Endothelial cell of umbilical vein (primary cell): ENCODE results near the gene KRTAP13-4. TPM values are rescaled to one million over a fixed set of nuclear protein-coding genes. Genes with fewer than 3 reads are reported as not detected.

Experiments used
- Bru-seq: library from RNA; stranded (reverse); fragments of 400-500 nt; gene quantifications from one replicate; lab custom pipeline; 2021; lab: Mats Ljungman, UMichigan
- BruChase-seq, 2 experiments: library from RNA; stranded (reverse); fragments of 400-500 nt; gene quantifications; one replicate each; lab custom pipeline; 2021; lab: Mats Ljungman, UMichigan
- BruUV-seq: library from RNA; stranded (reverse); fragments of 400-500 nt; replicated peaks from 2 replicates; lab custom pipeline; 2021; lab: Mats Ljungman, UMichigan
- CTCF ChIA-PET: fragments of 300-600, 350-600 bp; sonication (Branson Sonifier 250); formaldehyde crosslinking; loops from one replicate; lab custom pipeline; 2021; ENCODE audit warnings: antibody characterized with exemption, inconsistent platforms; lab: Charles Lee
- POLR2A ChIA-PET: fragments of 300-600, 350-600 bp; sonication (Branson Sonifier 250); formaldehyde crosslinking; loops from one replicate; lab custom pipeline; 2021; ENCODE audit warnings: antibody characterized with exemption, inconsistent platforms; lab: Charles Lee
- DNase-seq: peaks from one replicate; pipeline ENCODE4 v3.0.0-alpha.2; 2011; ENCODE audit warnings: low read depth, low spot score
- FAIRE-seq: peaks from 2 replicates; lab custom pipeline; 2011; peaks lifted over from hg19 to GRCh38; lab: Jason Lieb, UNC
- H2AFZ ChIP-seq: 2 replicates; pipeline ENCODE4 v1.6.0; 2012; ENCODE audit warnings: low read depth, low read length, control low read depth, inconsistent platforms
- H3K27ac ChIP-seq: 2 replicates; pipeline ENCODE4 v1.5.1; 2011; ENCODE audit warnings: low read depth, mild to moderate bottlenecking, control low read depth, low read length, moderate library complexity; ENCODE audit not compliant: insufficient read depth
- H3K27me3 ChIP-seq, 2 experiments: 2 replicates each; pipeline versions ENCODE4 v1.6.0 to v1.6.1; 2011; ENCODE audit warnings: low read length in 2 of 2, mixed read lengths in 1 of 2; ENCODE audit not compliant: control insufficient read depth in 2 of 2, insufficient read depth in 2 of 2
- H3K36me3 ChIP-seq, 2 experiments: 2 replicates in 1 of 2; 3 replicates in 1 of 2; pipeline ENCODE4 v1.5.1; 2011; ENCODE audit warnings: low read length in 2 of 2, mild to moderate bottlenecking in 1 of 2, moderate library complexity in 1 of 2; ENCODE audit not compliant: control insufficient read depth in 2 of 2, insufficient read depth in 2 of 2; ENCODE audit errors: extremely low read depth in 1 of 2
- H3K4me1 ChIP-seq: 3 replicates; pipeline ENCODE4 v1.5.1; 2011; ENCODE audit warnings: mild to moderate bottlenecking, low read length; ENCODE audit not compliant: control insufficient read depth, insufficient read depth; ENCODE audit errors: extremely low read depth
- H3K4me2 ChIP-seq: 2 replicates; pipeline ENCODE4 v1.6.1; 2011; ENCODE audit warnings: low read length, control low read depth, mixed read lengths; ENCODE audit not compliant: insufficient read depth
- H3K4me3 ChIP-seq, 3 experiments: fragments of 200-600 bp in 1 of 3; sonication (generic), shearing (Covaris generic) in 1 of 3; replicated peaks in 1 of 3; 2 replicates each; pipeline ENCODE4 v1.5.1; 2011 to 2016; ENCODE audit warnings: control low read depth in 3 of 3, low read length in 3 of 3, mild to moderate bottlenecking in 2 of 3, inconsistent platforms in 1 of 3, low read depth in 1 of 3, moderate library complexity in 1 of 3; ENCODE audit not compliant: insufficient read depth in 1 of 3
- H3K79me2 ChIP-seq: 2 replicates; pipeline ENCODE4 v1.6.0; 2012; ENCODE audit warnings: low read length, inconsistent platforms; ENCODE audit not compliant: control insufficient read depth, insufficient read depth
- H3K9ac ChIP-seq: replicated peaks from 2 replicates; pipeline ENCODE3; 2011; ENCODE audit warnings: low read length, control low read depth; ENCODE audit not compliant: insufficient read depth; ENCODE audit errors: extremely low read depth
- H3K9me1 ChIP-seq: replicated peaks from 3 replicates; pipeline ENCODE4 v1.6.0; 2011; ENCODE audit warnings: mild to moderate bottlenecking, low read length; ENCODE audit not compliant: control insufficient read depth, insufficient read depth; ENCODE audit errors: extremely low read depth
- H3K9me3 ChIP-seq: replicated peaks from 2 replicates; pipeline ENCODE4 v1.5.1; 2012; ENCODE audit warnings: low read length, inconsistent platforms; ENCODE audit not compliant: control insufficient read depth, insufficient read depth
- H4K20me1 ChIP-seq: replicated peaks from 2 replicates; pipeline ENCODE3; 2011; ENCODE audit warnings: mild to moderate bottlenecking, low read length; ENCODE audit not compliant: control insufficient read depth, insufficient read depth; ENCODE audit errors: extremely low read depth
- EZH2 ChIP-seq: IDR thresholded peaks from 2 replicates; pipeline ENCODE4 v1.6.1; 2012; ENCODE audit warnings: borderline replicate concordance, low read depth, mild to moderate bottlenecking, moderate library complexity, low read length, inconsistent platforms; ENCODE audit not compliant: severe bottlenecking
- FOS ChIP-seq: IDR thresholded peaks from 2 replicates; pipeline ENCODE4 v1.6.1; 2011; ENCODE audit warnings: mild to moderate bottlenecking, low read length, moderate library complexity, borderline replicate concordance; ENCODE audit not compliant: insufficient read depth
- GATA2 ChIP-seq: IDR thresholded peaks from 2 replicates; pipeline ENCODE4 v1.7.0; 2011; ENCODE audit warnings: low read depth, mild to moderate bottlenecking, moderate library complexity, mixed read lengths, low read length; ENCODE audit not compliant: insufficient read length, insufficient read depth
- JUN ChIP-seq: IDR thresholded peaks from 2 replicates; pipeline ENCODE4 v1.6.1; 2011; ENCODE audit warnings: borderline replicate concordance, low read depth; ENCODE audit not compliant: insufficient read length, insufficient read depth
- MYC ChIP-seq: IDR thresholded peaks from one replicate; pipeline ENCODE4 v1.6.1; 2011; ENCODE audit warnings: mild to moderate bottlenecking, low read depth, low read length
- POLR2A ChIP-seq: IDR thresholded peaks from 2 replicates; pipeline ENCODE4 v1.6.1; 2012; ENCODE audit warnings: low read depth, mild to moderate bottlenecking, control low read depth, low read length
- POLR2AphosphoS5 ChIP-seq: IDR thresholded peaks from 2 replicates; pipeline ENCODE4 v1.6.1; 2012; ENCODE audit warnings: low read depth, mild to moderate bottlenecking, control low read depth, low read length, moderate library complexity; ENCODE audit not compliant: insufficient read depth
- dilution Hi-C: fragments of 300-500 bp; cut with MboI; formaldehyde crosslinking; loops from one replicate; pipeline ENCODE4 v1.15.0; 2019; ENCODE audit warnings: low sequenced_read_pairs; ENCODE audit not compliant: extremely low pct_ligation_motif_present
- intact Hi-C: fragments of 100-400 bp; cut with micrococcal nuclease; formaldehyde crosslinking; loops from one replicate; pipeline ENCODE4 v1.10.0; 2022
- long read RNA-seq: library from polyadenylated mRNA; stranded (forward); transcript quantifications from one replicate; pipeline ENCODE4 v2.0.0, GENCODE V29; 2021
- polyA minus RNA-seq, 3 experiments: library from RNA; depleted of rRNA, polyadenylated mRNA; stranded (reverse); fragments of >200 nt; gene quantifications; 1 replicate in 1 of 3; 2 replicates in 2 of 3; pipeline ENCODE4 v1.2.3, GENCODE V29; 2011
- polyA plus RNA-seq, 4 experiments: library from polyadenylated mRNA; depleted of rRNA in 3 of 4; stranded (reverse) in 3 of 4; unstranded in 1 of 4; fragments of >200 nt; gene quantifications; 2 replicates each; pipeline versions ENCODE4 v1.2.1 to v1.2.3, GENCODE V29; 2011 to 2012; ENCODE audit warnings: missing spikeins in 1 of 4
- total RNA-seq: library from RNA; stranded (reverse); gene quantifications from 2 replicates; pipeline ENCODE4 v1.2.3, GENCODE V29; 2021
- TF ChIP-seq, protein P1 (sequence below), 2 donors: IDR thresholded peaks; 1 replicate in 1 of 2; 2 replicates in 1 of 2; pipeline ENCODE4 v1.5.1; 2011; ENCODE audit warnings: low read length in 2 of 2, mild to moderate bottlenecking in 2 of 2, moderate library complexity in 2 of 2, control low read depth in 1 of 2, inconsistent platforms in 1 of 2, low read depth in 1 of 2; ENCODE audit not compliant: insufficient read depth in 1 of 2; ENCODE audit errors: extremely low read depth in 1 of 2
- TF ChIP-seq, protein P2 (sequence below): IDR thresholded peaks from 2 replicates; pipeline ENCODE4 v1.6.1; 2011; ENCODE audit not compliant: insufficient read depth, insufficient read length

The KRTAP13-4 gene, protein sequence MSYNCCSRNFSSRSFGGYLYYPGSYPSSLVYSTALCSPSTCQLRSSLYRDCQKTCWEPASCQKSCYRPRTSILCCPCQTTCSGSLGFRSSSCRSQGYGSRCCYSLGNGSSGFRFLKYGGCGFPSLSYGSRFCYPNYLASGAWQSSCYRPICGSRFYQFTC
- total RNA-seq (not detected in 2 replicates), polyA plus RNA-seq (not detected in 2 replicates), polyA minus RNA-seq (not detected in 2 replicates), Bru-seq, nascent RNA (not detected), BruChase-seq, experiment 1, labeled RNA remaining after a 6-hour chase (not detected), BruChase-seq, experiment 2, labeled RNA remaining after a 2-hour chase (not detected)
- not detected in 2 replicates for polyA plus RNA-seq (2011; cell fraction: cytosol; rRNA removed)
- polyA plus RNA-seq (2011; cell fraction: nucleus; rRNA removed) = not detected in 2 replicates
- not detected in 2 replicates for polyA plus RNA-seq (2012)
- not detected for polyA minus RNA-seq (2011; cell fraction: cytosol; rRNA and poly(A)+ RNA removed)
- polyA minus RNA-seq (2011; cell fraction: nucleus; rRNA and poly(A)+ RNA removed) = not detected in 2 replicates
- long read RNA-seq = 0 reads

DNA sequence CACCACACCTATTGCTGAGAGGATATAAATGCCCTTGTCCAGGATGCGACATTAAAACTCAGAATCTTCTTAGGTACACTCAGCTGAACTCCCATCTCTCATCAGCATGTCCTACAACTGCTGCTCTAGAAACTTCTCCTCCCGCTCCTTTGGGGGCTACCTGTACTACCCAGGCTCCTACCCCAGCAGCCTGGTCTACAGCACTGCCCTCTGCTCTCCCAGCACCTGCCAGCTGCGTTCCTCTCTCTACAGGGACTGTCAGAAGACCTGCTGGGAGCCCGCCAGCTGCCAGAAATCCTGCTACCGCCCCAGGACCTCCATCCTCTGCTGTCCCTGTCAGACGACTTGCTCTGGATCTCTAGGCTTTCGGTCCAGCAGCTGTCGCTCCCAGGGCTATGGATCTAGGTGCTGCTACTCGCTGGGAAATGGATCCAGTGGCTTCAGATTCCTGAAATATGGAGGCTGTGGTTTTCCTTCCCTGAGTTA lies at the start of gene KRTAP13-4:
KRTAP13-4 (plus strand) TSS at position 51 of the 486 bp plus-strand sequence; CDS start at position 107, 56 bp downstream.
- dilution Hi-C loops = no loop called here
- no peak within 1 kb of the TSS for H3K27ac ChIP-seq
- H3K79me2 ChIP-seq = no peaks in the 10 kb centered on the region
- H3K27me3 ChIP-seq = no peaks in the 10 kb centered on the region
- H4K20me1 ChIP-seq = no peaks in the 10 kb centered on the region
- FAIRE-seq (no peak), DNase-seq (no peak)
- H2AFZ ChIP-seq = no peak within 1 kb of the TSS
- BruUV-seq = no TSS peak
- no peaks in the 10 kb centered on the region for H3K4me1 ChIP-seq
- no peaks in the 10 kb centered on the region for H3K36me3 ChIP-seq
- ChIA-PET POLR2A (no interaction called here), CTCF (no interaction called here)
- H3K4me2 ChIP-seq = no peak within 1 kb of the TSS
- TF ChIP-seq MYC (no peak), GATA2 (no peak)
- H3K4me3 ChIP-seq = no peak within 1 kb of the TSS
- intact Hi-C loops = no loop called here
- H3K9me1 ChIP-seq = no peaks in the 10 kb centered on the region
- no peak within 1 kb of the TSS for H3K9ac ChIP-seq
- H3K9me3 ChIP-seq = no peaks in the 10 kb centered on the region

DNA sequence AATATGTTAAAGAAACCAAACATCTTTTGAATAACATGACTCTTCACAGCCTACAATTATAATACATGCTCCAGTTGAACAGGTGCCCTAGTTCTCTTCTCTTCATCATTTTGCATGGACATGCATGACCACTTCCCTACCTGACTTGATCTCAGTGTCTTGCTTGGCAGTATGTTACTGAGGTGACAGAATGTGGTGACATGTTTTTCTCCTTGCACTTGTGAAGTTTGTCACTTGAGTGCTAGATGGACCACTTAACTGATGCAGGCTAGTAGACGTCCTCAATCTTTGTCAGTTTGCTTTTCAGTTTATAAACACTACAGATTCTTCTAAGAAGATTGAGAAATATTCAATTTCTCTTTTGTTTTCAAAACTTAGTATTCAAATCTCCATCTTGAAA lies 47.8 kb upstream of the KRTAP13-4 start:
- Histone ChIP-seq H3K36me3 (no peaks in the 10 kb centered on the region), H3K79me2 (no peaks in the 10 kb centered on the region), H2AFZ (no peak overlapping the region), H3K27ac (no peak overlapping the region), H3K9ac (no peak overlapping the region), H3K4me1 (no peaks in the 10 kb centered on the region), H3K27me3 (no peaks in the 10 kb centered on the region), H3K9me1 (no peaks in the 10 kb centered on the region), H3K9me3 (peaks cover 2% of the 10 kb centered on the region), H3K4me3 (no peak overlapping the region), H3K4me2 (no peak overlapping the region), H4K20me1 (no peaks in the 10 kb centered on the region)
- dilution Hi-C loops = no loop called here
- FAIRE-seq (no peak), DNase-seq (no peak)
- BruUV-seq = no TSS peak
- no peak for TF ChIP-seq FOS
- TF ChIP-seq, protein P1, sequence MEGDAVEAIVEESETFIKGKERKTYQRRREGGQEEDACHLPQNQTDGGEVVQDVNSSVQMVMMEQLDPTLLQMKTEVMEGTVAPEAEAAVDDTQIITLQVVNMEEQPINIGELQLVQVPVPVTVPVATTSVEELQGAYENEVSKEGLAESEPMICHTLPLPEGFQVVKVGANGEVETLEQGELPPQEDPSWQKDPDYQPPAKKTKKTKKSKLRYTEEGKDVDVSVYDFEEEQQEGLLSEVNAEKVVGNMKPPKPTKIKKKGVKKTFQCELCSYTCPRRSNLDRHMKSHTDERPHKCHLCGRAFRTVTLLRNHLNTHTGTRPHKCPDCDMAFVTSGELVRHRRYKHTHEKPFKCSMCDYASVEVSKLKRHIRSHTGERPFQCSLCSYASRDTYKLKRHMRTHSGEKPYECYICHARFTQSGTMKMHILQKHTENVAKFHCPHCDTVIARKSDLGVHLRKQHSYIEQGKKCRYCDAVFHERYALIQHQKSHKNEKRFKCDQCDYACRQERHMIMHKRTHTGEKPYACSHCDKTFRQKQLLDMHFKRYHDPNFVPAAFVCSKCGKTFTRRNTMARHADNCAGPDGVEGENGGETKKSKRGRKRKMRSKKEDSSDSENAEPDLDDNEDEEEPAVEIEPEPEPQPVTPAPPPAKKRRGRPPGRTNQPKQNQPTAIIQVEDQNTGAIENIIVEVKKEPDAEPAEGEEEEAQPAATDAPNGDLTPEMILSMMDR (IDR thresholded peaks at IDR 0.05; ENCODE audit: extremely low read depth in 1 of 2, insufficient read depth in 1 of 2, low read depth in 1 of 2, low read length in 2 of 2) = no peak
- TF ChIP-seq POLR2AphosphoS5 = no peak
- no peak for TF ChIP-seq EZH2
- TF ChIP-seq JUN = no peak
- TF ChIP-seq MYC = no peak
- no peak for TF ChIP-seq POLR2A
- TF ChIP-seq, protein P2, sequence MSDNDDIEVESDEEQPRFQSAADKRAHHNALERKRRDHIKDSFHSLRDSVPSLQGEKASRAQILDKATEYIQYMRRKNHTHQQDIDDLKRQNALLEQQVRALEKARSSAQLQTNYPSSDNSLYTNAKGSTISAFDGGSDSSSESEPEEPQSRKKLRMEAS = no peak
- TF ChIP-seq GATA2 = no peak
- intact Hi-C loops = no loop called here
- CTCF ChIA-PET = no interaction called here
- POLR2A ChIA-PET = no interaction called here
